GM18870 (cell line): ENCODE measurements around the gene GPANK1.

Source experiments
- ATAC-seq: cut with Tn5 transposase; IDR thresholded peaks from one replicate; pipeline ENCODE4 v1.9.1; 2021; ENCODE audit warnings: moderate library complexity; ENCODE audit not compliant: unreplicated experiment

Gene GPANK1

DNA sequence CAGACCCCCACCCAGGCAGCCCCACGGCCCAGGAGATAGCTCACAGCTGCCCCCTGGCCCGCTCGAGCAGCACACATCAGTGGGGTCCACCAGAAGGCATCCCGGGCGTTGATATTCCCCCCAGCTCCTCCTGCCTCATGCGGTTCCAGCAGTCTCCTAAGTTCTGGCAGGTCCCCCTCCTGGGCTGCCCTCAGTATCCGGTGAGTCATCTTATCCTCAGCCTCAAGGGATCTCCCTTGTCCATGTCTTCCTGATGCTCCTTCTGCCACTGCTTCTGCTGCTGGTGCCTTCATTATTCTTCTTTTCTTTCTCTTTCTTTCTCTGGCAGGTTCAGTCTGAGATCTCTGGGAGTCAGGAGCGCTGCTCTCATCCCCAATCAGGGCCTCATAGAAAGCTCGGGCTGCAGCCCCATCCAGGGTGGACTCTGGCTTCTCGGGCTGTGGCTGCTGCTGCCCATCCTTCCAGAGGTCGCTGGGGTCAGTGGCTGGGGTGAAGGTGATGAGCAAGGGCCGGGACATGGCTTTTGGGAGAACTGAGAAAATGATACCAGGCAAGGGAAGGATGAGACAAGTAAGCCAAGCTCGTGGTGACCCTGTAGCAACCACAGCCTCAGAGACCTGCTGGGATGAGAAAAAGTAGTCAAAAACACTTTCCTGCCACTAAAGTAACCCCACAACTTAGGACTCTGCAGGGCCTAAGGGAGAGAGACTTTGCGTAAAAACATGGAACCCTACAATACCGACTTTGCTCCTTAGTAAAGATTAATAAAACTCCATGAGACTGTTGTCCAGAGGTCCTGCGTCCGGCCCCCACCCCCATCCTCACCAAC is 622 bp downstream of the GPANK1 start:
- no peak for ATAC-seq

DNA sequence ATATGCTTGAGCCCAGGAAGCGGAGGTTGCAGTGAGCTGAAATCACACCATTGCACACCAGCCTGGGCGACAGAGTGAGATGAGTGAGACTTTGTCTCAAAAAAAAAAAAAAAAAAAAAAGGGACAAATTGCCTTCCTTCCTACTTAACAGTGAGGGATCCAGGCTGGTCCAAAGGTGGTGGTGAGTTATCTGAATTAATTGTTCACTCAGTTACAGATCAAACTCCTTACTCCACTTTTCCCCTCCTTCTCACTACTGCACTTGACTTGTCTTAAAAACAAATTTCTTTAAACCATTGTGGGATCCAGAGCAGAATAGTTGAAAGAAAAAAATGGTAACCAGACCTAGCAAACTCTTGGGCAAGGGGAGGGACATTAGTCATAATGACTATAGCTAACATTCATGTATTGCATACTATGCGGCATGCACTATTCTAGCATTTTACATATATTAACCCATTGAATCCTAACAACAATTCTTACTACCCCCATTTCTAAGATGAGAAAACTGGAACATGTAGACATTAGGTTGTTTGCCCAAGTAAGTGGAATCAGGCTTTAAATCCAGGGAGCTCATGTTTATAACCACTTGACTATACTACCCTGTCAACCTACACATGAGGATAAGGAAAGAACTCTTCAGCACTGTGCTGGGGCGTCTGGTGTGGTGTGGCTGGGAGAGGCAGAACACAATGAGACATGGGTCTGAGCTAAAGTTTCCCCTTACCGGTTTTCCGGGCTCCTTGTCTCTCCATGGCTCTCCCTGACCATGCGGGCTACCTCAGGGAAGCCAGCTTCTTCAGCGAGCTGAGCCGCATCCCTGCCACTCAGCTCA is 1.5 kb downstream of the GPANK1 start:
- ATAC-seq: no peak

DNA sequence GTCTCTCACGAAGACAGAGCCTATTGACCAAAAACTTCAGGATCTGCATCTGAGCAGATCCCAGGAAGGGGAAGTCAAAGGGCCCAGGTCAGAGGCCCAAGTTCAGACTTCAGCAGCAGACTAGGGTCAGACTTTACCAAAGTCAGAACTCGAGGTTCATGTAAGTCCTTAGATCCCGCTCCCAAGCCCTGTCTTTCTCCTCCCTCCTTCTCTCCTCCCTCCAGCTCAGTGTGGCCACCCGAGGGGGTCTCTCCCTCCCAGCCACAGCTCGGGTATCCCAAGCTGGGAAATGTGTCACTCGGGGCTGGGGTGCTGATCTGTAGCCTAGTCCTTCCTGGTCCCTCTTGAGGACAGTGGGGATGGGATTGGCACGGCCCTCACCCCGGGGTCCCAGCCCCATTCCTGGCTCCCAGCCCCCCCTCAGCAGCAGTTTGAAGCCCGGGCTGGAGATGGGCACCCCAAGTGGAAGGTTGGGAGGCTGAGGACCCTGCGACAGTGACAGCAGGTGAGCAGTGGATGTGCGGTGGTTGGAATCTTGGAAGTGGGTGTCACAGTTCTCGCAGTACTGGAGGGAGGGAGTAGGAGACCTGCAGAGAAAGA is 2.6 kb downstream of the GPANK1 start:
- no peak for ATAC-seq

DNA sequence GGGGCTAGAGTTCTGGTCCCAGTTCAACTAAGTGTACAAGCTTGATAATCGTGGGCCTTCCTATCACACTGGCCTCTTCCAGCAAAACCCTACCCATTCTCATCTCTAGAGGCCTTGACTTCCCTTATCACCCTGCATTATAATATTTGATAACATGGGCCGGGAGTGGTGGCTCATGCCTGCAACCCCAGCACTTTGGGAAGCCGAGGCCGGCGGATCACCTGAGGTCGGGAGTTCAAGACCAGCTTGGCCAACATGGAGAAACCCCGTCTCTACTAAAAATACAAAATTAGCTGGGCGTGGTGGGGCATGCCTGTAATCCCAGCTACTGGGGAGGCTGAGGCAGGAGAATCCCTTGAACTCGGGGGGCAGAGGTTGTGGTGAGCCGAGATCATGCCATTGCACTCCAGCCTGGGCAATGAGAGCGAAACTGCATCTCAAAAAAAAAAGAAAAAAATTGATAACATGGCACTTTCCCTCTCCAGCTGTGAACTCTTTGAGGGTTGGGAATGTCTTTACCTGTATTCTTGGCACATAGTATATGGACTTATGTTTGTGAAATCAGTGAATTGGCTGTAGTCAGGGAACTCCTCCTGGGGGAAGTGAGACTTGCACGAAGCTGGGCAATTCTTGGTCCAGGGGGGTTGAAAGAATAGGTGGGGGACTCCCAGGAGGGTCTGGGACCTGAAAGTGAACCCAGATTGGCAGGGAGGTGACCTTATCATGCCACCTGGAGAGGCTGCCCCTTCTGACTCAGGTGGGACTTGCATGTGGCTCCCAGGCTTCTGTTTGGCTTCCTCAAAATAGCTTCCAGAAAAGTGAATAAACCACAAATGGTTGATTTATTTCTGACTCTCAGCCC is 3.3 kb downstream of the GPANK1 start:
- ATAC-seq: no peak

DNA sequence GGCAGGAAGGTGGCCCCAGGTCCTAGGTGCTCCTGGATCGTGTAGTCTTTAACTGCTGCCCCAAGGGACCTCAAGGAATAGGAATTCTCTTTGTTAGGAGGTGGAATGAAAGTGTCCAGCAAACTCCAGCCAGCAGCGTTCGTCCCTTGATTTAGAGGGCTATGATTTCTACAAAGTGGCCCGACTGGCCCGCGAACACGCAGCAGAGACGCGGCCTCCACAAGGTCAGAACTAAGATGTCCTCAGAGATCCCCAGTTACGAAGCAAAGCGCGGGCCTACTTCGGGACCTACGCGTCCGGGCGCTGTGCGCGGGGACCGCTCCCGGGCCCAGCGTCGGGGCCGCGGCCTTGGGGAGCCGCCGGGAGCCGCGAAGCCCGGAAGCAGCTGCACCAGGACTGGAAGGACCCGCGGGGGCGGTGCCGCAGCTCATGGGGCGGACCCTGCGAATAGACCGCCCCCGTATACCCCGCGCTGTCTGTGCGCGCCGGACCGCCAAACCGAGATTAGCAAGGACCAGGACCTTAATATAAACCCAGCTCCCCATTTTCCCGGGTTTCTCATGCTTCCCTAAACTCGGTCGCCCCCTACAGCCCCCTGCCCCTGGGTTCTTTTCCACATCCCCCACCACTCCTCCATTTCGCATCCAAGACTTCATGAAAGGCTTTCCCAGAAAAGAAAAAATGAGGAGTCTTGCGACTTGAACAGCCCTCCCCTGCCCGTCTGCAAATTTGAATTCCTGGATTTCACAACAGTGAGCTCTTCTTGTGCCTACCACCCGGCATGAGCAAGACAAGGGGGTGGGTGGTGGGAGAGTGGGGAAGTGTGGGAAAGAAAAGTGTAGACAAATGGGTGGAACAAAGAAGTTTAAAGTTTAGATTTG is 4.2 kb downstream of the GPANK1 start, which contains the start of gene C6orf47:
Gene C6orf47 (minus strand): TSS at position 398 of the 881 bp plus-strand sequence. CDS start 831 bp downstream, outside the sequence.
- ATAC-seq: no peak

DNA sequence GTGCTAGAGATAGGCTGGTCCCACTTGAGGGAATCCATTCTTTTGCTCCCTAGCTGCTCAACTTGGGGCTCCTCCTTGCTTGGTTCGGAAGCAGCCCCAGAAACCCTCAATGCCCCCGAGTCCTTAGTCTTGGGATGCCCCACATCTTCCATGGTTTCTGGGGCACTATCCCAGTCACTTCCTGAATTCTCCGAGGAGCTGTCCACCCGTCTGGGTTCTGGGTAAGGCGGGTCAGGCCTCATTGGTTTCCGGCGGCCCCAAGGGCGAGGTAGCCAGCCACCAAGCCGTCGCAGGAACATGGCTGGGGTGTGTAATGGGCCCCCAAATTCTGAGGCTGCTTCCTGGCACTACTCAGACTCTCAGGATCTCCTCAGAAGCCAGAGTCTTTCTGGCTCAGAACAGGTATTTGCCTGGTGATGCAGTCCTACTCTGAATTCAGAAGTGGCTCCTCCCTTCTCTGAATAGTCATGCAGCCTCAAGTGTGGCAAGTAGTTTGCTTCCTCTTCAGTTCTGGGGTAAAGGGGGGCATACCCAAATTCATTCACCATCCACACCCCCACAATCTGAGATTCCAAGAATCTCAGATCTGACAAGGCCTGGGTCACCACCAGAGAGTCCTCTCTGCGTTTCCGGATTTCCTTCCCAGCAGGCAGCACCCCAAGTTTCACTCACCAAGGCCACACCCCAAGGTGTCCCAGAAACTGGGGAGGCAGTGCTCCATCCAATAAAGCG is 5.0 kb downstream of the GPANK1 start:
- ATAC-seq: no peak

DNA sequence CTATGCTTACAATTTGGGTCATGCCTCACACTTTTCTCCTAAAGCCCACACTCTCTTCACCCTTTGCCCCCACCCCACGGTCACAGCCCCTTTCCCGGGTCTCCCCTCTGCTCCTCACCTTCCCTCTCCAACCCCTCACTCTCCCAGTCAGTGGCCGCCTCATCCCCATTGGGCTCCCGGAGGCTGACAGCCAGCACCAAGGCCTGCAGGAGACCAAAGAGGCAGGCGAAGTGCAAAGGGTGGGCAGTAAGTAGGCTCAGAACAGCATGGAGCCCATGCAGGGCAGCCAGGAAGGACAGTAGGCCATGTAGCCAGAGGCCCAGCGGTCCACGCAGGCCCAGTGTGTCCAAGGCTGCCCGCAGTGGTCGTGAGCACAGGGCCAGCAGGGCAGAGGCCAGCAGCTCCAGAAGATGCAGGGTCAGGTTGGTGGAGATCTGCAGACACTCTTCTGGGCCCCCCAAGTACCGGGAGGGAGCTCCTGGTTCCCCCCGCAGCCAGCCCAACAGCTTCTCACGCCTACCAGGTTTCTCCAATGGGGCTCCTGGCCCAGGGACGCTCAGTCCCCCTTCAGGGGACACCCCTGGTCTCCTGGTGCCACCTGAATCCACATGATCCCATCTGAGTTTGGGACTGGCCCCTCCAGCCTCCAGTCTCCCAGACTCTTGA is 5.7 kb downstream of the GPANK1 start:
- no peak for ATAC-seq

DNA sequence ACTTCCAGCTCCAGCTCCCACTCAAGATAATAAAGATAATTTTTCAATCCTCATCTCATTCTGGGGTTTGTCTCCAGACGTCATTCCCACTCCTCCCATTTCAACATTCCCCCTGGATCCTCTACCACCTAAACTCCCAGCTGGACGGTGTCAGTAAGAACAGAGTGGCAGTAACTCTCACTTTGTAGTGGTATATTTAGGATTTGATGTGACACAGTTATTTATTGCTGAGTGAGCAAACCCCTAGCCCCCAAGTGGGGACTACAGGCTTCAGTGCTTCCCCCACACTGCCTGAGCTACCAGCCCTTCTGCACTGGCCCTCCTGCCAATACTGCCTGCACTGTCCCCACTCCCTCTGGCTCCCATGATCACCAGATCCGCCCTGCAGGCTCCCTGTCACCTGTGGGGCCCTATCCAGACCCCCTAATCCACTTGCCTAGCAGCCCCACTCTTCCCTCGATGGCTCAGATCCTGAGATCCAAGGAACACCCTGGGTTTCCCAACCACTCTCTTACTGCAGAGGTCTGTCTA is 6.6 kb downstream of the GPANK1 start:
- no peak for ATAC-seq

DNA sequence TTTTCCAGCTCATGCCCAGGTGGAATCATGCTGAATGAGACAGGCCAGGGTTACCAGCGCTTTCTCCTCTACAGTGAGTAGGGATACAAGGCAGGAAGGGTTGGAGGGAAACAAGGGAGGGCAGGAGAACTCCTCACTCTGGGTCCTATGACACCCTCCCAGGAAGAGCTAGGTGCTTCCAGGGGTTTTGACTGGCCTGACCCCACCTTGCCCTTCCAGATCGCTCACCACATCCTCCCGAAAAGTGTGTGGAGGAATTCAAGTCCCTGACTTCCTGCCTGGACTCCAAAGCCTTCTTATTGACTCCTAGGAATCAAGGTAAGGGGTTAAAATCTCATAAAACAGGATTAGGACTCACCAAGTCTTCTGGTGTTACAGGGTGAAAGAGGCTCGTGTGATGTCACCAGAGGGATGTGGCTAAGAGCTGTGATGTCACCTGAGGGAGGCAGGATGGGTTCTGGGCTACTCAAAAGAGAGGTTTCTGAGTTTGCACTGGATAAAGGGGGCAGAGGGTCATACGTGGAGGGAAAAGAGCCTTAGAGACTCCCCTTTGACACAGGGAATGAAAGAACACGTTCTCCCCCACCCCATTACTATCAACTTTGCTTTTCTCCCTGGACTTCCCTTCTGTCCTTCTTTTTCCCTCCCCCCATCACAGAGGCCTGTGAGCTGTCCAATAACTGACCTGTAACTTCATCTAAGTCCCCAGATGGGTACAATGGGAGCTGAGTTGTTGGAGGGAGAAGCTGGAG is 7.2 kb downstream of the GPANK1 start:
- ATAC-seq: no peak

DNA sequence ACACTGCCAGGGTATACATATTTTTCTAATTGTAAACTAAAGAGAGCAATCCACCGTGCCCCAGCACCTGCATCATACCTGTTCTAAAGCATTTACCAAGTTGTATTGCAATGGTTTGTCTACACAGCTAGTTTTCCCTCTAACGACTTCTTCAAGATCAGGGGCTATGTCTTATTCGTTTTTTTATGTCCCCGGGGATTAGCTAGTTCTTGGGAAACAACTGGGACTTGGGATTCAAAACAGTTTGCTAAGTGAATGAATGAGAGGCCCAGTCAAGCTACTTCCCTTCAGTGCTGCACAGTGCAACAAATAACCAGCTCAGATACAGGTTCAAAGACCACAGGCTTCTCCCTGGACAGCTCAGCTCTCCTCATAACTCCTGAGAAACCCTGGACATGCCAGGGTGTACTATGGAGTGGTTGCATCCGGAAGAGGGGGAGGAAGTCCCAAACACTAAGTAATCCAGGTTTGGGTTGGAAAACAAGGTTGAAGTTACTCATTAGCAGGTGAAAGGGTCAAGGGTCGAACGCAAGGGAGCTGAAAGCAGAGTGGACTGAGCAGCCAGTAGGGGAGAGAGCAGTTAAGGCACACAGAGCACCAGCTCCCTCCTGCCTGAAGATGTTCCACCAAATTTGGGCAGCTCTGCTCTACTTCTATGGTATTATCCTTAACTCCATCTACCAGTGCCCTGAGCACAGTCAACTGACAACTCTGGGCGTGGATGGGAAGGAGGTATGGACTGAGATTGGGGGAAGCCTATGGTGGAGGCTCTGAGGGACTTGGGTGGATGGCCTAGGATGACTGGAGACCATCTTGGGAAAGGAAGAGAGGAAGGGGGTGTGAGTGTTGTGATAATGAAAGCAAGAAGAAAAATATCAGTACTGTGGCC is 9.2 kb downstream of the GPANK1 start, which contains the start of gene APOM:
Gene APOM (plus strand): TSS at position 546 of the 889 bp plus-strand sequence. CDS start 73 bp downstream, at position 619.
- no peak for ATAC-seq

DNA sequence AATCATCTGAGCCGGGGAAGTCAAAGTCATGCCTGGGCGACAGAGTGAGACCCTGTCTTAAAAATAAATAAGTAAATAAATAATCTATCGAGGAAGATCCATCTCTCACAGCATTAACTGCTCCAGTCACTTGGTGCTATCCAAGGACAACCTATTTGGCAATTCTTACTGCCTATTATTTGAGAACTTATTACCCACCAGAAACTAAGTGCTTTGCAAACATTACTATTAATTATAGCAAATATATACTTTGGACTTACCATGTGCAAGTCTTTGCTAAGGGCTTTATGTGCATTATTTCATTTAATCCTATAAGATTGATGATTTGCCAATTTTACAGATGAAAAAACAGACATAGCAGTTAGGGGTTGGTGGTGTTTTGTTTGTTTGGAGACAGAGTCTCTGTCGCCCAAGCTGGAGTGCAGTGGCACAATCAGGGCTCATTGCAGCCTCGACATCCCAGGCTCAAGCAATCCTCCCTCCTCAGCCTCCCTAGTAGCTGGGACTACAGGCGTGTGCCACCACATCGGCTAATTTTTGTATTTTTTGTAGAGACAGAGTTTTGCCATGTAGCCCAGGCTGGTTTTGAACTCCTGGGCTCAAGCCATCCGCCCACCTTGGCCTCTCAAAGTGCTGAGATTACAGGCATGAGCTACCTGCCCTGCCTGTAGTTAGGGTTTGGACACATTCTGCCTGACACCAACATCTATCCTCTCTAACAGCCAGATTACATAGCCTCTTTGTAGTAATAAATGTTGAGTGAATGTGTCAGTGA is 10.0 kb downstream of the GPANK1 start:
- ATAC-seq: no peak

DNA sequence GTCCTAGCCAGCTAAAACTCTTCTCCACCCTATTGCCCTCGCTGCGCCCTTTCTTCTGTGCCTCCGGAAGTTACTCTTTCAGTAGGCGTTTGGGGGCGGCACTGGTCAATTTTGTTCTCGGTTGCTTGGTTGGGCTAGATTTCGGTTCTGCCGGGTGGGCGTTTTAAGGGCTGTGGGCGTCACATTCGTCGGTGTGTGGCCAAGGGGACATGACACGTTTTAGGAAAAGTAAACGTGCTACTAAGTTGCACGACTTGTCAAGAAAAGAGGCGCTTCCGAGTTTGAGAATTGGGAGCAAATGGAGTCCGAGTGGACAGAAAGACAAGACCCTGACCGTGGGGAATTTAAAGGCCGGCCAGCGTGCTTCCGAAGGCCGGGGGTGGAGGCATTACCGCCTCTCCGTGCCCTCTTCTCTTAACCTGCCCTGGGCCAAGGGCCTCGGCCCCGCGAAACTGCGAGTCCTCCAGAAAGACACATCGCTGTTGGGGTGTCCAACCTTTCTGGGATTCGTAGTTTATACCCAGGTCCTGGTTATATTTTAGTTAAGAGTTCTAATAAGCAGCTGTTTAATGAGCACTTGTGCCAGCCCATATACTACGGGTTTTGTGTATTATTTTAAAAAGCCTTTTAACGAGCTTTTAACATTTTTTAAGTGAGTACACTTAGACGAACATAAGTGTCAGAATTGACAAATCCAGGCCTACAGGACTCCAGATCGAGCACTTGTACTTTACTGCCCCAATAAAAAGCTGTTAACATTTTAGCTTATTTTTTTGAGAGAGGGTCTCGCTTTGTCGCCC is 11.7 kb downstream of the GPANK1 start:
- ATAC-seq: peak; percentile 45

DNA sequence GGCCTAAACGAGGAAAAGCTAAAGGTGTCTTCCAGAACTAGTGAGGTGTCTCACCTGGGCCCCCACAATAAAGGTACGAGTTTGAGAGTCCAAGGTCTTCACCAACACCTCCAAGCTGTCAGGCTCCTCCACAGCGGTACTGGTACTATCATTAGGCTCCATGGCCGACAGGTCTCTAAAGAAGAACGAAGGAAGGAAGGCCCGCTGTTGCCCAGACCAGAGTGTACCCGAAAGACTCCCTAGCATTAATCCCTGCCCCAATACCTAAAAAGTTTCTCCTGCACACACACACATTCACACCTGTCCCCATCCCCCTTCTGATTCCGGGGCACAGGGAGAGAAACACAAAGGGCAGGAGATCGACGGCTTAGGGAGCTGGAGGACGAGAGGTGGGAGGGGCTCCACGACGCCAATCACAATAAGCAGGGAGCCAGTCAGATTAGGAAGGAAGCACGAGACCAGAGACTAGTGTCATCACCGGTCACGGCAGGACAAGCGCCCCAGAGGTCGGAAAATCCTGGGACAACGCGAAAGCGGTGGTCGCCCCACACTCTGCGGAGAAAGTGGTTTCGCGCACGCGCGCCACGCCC is 13.1 kb downstream of the GPANK1 start:
- peak; percentile 32 for ATAC-seq

DNA sequence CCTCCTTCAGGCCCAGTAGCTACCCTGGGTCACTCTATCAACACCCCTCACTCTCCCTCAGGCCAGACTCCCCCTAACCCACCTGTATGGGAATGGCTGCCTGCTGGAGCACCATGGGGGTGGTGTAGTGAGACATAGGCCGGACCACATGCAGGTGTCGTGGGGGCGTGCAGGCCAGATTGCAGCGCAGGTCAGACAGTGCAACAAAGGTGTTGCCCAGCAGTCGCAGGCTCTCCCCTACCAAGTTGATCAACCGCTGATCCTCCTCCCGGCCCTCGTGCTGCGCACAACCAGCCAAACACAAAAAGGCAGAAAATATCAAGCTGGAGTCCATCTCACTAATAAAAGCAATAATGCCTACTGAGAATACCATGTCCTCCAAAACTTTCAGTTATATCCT is 19.5 kb downstream of the GPANK1 start:
- no peak for ATAC-seq
